LNCaP clone FGC (cell line): ENCODE data around the gene KLK5.

Experiments used
- DNase-seq: peaks from one replicate; pipeline ENCODE4 v3.0.0-alpha.2; 2011; ENCODE audit warnings: low read depth
- H3K4me3 ChIP-seq: 2 replicates; pipeline ENCODE4 v1.5.1; 2011; ENCODE audit warnings: mild to moderate bottlenecking, low read depth, low read length, control low read depth
- TF ChIP-seq, protein P1 (sequence below): IDR thresholded peaks from 2 replicates; pipeline ENCODE4 v1.5.1; 2012; ENCODE audit warnings: mild to moderate bottlenecking; ENCODE audit not compliant: control insufficient read depth, insufficient read depth; ENCODE audit errors: extremely low read depth

KLK5 gene

DNA sequence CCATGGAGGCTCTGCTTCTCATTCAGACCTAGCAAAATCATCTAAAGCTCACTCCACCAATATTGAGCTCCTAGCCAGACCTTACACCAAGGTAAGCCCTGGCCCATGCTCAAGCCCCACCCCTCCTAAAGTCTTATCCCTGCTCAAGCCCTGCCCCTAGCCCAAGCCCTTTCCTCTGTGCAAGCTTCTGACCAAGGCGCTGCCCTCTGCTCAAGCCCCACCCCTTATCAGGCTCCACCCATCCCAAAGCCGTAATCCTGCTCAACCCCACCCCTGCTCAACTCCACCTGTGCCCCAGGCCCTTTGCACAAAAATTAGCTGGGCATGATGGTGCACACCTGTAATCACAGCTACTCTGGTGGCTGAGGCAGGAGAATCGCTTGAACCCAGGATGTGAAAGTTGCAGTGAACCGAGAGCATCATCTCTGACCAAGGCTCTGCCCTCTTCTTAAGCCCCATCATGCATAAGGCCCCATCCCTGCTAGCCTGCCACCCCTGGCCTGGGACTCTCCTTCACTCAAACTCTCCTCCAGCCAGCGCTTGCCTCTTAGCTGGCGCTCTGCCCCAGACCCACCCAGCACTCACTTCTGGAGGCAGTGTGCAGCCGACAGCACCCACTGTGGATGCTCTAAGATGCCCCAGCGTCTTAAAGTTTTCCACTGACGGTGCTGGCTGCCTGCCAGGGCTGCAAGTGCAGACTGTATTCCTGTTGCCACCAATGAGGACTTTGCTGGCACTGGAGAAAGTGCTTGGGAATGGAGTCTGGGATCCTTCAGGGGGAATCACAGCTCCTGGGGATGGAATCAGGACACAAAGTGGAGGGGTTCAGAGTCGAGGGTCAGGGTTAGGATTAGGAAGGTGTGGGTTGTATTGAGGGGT, 58.1 kb downstream of the KLK5 start:
- TF ChIP-seq, protein P1, sequence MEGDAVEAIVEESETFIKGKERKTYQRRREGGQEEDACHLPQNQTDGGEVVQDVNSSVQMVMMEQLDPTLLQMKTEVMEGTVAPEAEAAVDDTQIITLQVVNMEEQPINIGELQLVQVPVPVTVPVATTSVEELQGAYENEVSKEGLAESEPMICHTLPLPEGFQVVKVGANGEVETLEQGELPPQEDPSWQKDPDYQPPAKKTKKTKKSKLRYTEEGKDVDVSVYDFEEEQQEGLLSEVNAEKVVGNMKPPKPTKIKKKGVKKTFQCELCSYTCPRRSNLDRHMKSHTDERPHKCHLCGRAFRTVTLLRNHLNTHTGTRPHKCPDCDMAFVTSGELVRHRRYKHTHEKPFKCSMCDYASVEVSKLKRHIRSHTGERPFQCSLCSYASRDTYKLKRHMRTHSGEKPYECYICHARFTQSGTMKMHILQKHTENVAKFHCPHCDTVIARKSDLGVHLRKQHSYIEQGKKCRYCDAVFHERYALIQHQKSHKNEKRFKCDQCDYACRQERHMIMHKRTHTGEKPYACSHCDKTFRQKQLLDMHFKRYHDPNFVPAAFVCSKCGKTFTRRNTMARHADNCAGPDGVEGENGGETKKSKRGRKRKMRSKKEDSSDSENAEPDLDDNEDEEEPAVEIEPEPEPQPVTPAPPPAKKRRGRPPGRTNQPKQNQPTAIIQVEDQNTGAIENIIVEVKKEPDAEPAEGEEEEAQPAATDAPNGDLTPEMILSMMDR = no peak
- H3K4me3 ChIP-seq = no peak overlapping the region
- DNase-seq = no peak
